WTC11 (cell line): ENCODE measurements around the gene TMTC1. TPM values are rescaled to one million over a fixed set of nuclear protein-coding genes. Genes with fewer than 3 reads are reported as not detected.

Experiments
- ATAC-seq: fragments of 200-7000 bp; cut with Tn5 transposase; 2 replicates; pipeline ENCODE4 v1.10.0; 2021; ENCODE audit warnings: mild to moderate bottlenecking, moderate library complexity
- CTCF ChIA-PET: fragments of 300-600 bp; sonication (Branson Sonifier 250); formaldehyde crosslinking; loops from one replicate; lab custom pipeline; 2021; ENCODE audit warnings: antibody characterized with exemption; lab: Charles Lee
- POLR2A ChIA-PET: fragments of 350-600 bp; sonication (Branson Sonifier 250); formaldehyde crosslinking; loops from one replicate; lab custom pipeline; 2021; ENCODE audit warnings: antibody characterized with exemption; lab: Charles Lee
- DNase-seq: peaks from one replicate; pipeline ENCODE4 v3.0.0; 2021; ENCODE audit warnings: low spot score
- H3K27ac Mint-ChIP-seq: 2 replicates; pipeline ENCODE4 v1.8.0; 2021; ENCODE audit warnings: mixed read lengths
- H3K27me3 Mint-ChIP-seq: 2 replicates; pipeline ENCODE4 v1.8.0; 2021; ENCODE audit warnings: low read depth, mild to moderate bottlenecking, moderate library complexity, mixed read lengths
- H3K36me3 Mint-ChIP-seq: 2 replicates; pipeline ENCODE4 v1.8.0; 2021; ENCODE audit warnings: mixed read lengths
- H3K4me1 Mint-ChIP-seq: 2 replicates; pipeline ENCODE4 v1.8.0; 2022; ENCODE audit warnings: mixed read lengths
- H3K4me3 Mint-ChIP-seq: 2 replicates; pipeline ENCODE4 v1.8.0; 2021; ENCODE audit warnings: mild to moderate bottlenecking, moderate library complexity, mixed read lengths
- H3K9me3 Mint-ChIP-seq: 2 replicates; pipeline ENCODE4 v1.8.0; 2021; ENCODE audit warnings: mixed read lengths
- CREM ChIP-seq: sonication (generic); formaldehyde crosslinking; IDR thresholded peaks from 2 replicates; pipeline ENCODE4 v1.8.1; 2022; ENCODE audit warnings: mild to moderate bottlenecking, missing genetic modification reagents, moderate library complexity
- ESRRA ChIP-seq: sonication (generic); formaldehyde crosslinking; IDR thresholded peaks from 2 replicates; pipeline ENCODE4 v1.8.1; 2022; ENCODE audit warnings: mild to moderate bottlenecking, missing genetic modification reagents, borderline replicate concordance
- ETV6 ChIP-seq: sonication (generic); formaldehyde crosslinking; IDR thresholded peaks from 2 replicates; pipeline ENCODE4 v1.8.1; 2022; ENCODE audit warnings: mild to moderate bottlenecking, missing genetic modification reagents
- GABPB1 ChIP-seq: sonication (generic); formaldehyde crosslinking; IDR thresholded peaks from 2 replicates; pipeline ENCODE4 v1.8.1; 2023; ENCODE audit warnings: mild to moderate bottlenecking, missing genetic modification reagents
- JAZF1 ChIP-seq: fragments of 250-450 bp; sonication (Bioruptor Pico); IDR thresholded peaks from 2 replicates; pipeline ENCODE4 v1.9.0; 2021; ENCODE audit warnings: moderate library complexity, mild to moderate bottlenecking, inconsistent platforms
- JUN ChIP-seq: sonication (generic); formaldehyde crosslinking; IDR thresholded peaks from 2 replicates; pipeline ENCODE4 v1.8.0; 2023; ENCODE audit warnings: mild to moderate bottlenecking, missing genetic modification reagents
- KAT7 ChIP-seq: sonication (generic); formaldehyde crosslinking; IDR thresholded peaks from 2 replicates; pipeline ENCODE4 v1.8.1; 2023; ENCODE audit warnings: missing genetic modification reagents, mild to moderate bottlenecking, borderline replicate concordance
- NFATC4 ChIP-seq: fragments of 250-450 bp; sonication (Bioruptor Pico); IDR thresholded peaks from 2 replicates; pipeline ENCODE4 v1.9.0; 2021; ENCODE audit warnings: mild to moderate bottlenecking
- NR1H2 ChIP-seq: sonication (generic); formaldehyde crosslinking; IDR thresholded peaks from 2 replicates; pipeline ENCODE4 v1.9.0; 2021; ENCODE audit warnings: mild to moderate bottlenecking, moderate library complexity, missing genetic modification reagents
- NR3C1 ChIP-seq: sonication (generic); formaldehyde crosslinking; conservative IDR thresholded peaks from 2 replicates; pipeline ENCODE4 v1.8.1; 2023; ENCODE audit warnings: low read depth, mild to moderate bottlenecking, missing genetic modification reagents
- TEAD1 ChIP-seq: sonication (generic); formaldehyde crosslinking; IDR thresholded peaks from 2 replicates; pipeline ENCODE4 v1.8.0; 2022; ENCODE audit warnings: mild to moderate bottlenecking, missing genetic modification reagents
- TEAD4 ChIP-seq: sonication (generic); formaldehyde crosslinking; IDR thresholded peaks from 2 replicates; pipeline ENCODE4 v1.8.0; 2022; ENCODE audit warnings: mild to moderate bottlenecking, missing genetic modification reagents
- USF1 ChIP-seq: sonication (generic); formaldehyde crosslinking; IDR thresholded peaks from 2 replicates; pipeline ENCODE4 v1.8.0; 2022; ENCODE audit warnings: mild to moderate bottlenecking, missing genetic modification reagents
- ZBTB21 ChIP-seq: sonication (generic); formaldehyde crosslinking; IDR thresholded peaks from 2 replicates; pipeline ENCODE4 v1.8.1; 2023; ENCODE audit warnings: mild to moderate bottlenecking, missing genetic modification reagents, borderline replicate concordance
- ZNF121 ChIP-seq: sonication (generic); formaldehyde crosslinking; IDR thresholded peaks from 2 replicates; pipeline ENCODE4 v1.8.0; 2023; ENCODE audit warnings: missing genetic modification reagents
- ZNF219 ChIP-seq: sonication (generic); formaldehyde crosslinking; IDR thresholded peaks from 2 replicates; pipeline ENCODE4 v1.8.0; 2023; ENCODE audit warnings: missing genetic modification reagents, mild to moderate bottlenecking, borderline replicate concordance
- ZNF232 ChIP-seq: sonication (generic); formaldehyde crosslinking; IDR thresholded peaks from 2 replicates; pipeline ENCODE4 v1.8.0; 2022; ENCODE audit warnings: mild to moderate bottlenecking, missing genetic modification reagents
- ZNF396 ChIP-seq: fragments of 250-450 bp; sonication (Bioruptor Pico); IDR thresholded peaks from 2 replicates; pipeline ENCODE4 v1.8.0; 2021; ENCODE audit warnings: mild to moderate bottlenecking, moderate library complexity, borderline replicate concordance
- ZNF416 ChIP-seq: fragments of 250-450 bp; sonication (Bioruptor Pico); IDR thresholded peaks from 2 replicates; pipeline ENCODE4 v1.9.0; 2021; ENCODE audit warnings: mild to moderate bottlenecking, inconsistent platforms
- ZSCAN18 ChIP-seq: fragments of 250-450 bp; sonication (Bioruptor Pico); IDR thresholded peaks from 2 replicates; pipeline ENCODE4 v2.1.2; 2022; ENCODE audit warnings: mild to moderate bottlenecking, moderate library complexity
- total RNA-seq: library from RNA; stranded (reverse); gene quantifications from 3 replicates; pipeline ENCODE4 v1.2.3, GENCODE V29; 2021
- TF ChIP-seq, protein P1 (sequence below): sonication (generic); formaldehyde crosslinking; IDR thresholded peaks from 2 replicates; pipeline ENCODE4 v1.8.1; 2023; ENCODE audit warnings: mild to moderate bottlenecking, missing genetic modification reagents, moderate library complexity
- TF ChIP-seq, protein P2 (sequence below): sonication (generic); formaldehyde crosslinking; IDR thresholded peaks from 2 replicates; pipeline ENCODE4 v1.8.1; 2022; ENCODE audit warnings: low read depth, mild to moderate bottlenecking, moderate library complexity, missing genetic modification reagents, borderline replicate concordance
- TF ChIP-seq, protein P3 (sequence below): sonication (generic); formaldehyde crosslinking; IDR thresholded peaks from 2 replicates; pipeline ENCODE4 v1.8.0; 2023; ENCODE audit warnings: missing genetic modification reagents, mild to moderate bottlenecking, borderline replicate concordance
- TF ChIP-seq, protein P4 (sequence below): fragments of 250-450 bp; sonication (Bioruptor Pico); IDR thresholded peaks from 2 replicates; pipeline ENCODE4 v1.9.0; 2021; ENCODE audit warnings: mild to moderate bottlenecking, borderline replicate concordance

Gene TMTC1
- total RNA-seq, 1 experiment from 2014 or later, result 17.3 TPM

GRCh38 chr12:29517264-29517663 lies 266.5 kb downstream of the TMTC1 start (continued):
- TF ChIP-seq, protein P1, sequence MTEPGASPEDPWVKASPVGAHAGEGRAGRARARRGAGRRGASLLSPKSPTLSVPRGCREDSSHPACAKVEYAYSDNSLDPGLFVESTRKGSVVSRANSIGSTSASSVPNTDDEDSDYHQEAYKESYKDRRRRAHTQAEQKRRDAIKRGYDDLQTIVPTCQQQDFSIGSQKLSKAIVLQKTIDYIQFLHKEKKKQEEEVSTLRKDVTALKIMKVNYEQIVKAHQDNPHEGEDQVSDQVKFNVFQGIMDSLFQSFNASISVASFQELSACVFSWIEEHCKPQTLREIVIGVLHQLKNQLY (CRISPR knock-in tag), result no peak
- TF ChIP-seq, protein P2, sequence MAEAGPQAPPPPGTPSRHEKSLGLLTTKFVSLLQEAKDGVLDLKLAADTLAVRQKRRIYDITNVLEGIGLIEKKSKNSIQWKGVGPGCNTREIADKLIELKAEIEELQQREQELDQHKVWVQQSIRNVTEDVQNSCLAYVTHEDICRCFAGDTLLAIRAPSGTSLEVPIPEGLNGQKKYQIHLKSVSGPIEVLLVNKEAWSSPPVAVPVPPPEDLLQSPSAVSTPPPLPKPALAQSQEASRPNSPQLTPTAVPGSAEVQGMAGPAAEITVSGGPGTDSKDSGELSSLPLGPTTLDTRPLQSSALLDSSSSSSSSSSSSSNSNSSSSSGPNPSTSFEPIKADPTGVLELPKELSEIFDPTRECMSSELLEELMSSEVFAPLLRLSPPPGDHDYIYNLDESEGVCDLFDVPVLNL (CRISPR knock-in tag), result no peak
- TF ChIP-seq JUN (CRISPR knock-in tag) (no peak), JAZF1 (CRISPR knock-in tag) (no peak), NR1H2 (CRISPR knock-in tag) (no peak)

DNA sequence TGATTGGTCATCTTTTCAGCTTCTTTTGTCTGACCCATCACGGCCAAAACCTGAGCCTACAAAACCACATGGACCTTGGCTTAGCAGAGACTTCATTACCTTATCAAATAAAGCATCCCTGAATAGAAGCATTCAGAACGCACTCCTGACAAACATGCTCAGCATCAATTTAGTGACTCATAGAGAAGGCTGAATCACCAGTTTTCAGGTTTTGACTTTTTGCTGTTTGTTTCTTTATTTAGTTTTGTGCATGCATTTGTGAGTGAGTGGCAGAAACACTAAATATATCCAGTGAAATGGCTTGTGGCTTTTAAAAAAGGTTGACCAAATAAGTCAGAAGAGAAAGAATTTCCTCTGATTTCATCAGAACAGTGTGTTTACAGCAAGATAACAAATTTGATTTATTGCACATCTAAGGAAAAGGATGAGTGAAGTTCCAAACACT lies 267.3 kb downstream of the TMTC1 start:
- Mint-ChIP-seq H3K27me3 (no peaks in the 10 kb centered on the region), H3K4me1 (no peaks in the 10 kb centered on the region), H3K4me3 (no peak overlapping the region), H3K27ac (no peak overlapping the region), H3K9me3 (no peaks in the 10 kb centered on the region), H3K36me3 (peaks cover 6% of the 10 kb centered on the region; the same call in 1 of the 2 replicates)
- ATAC-seq (no peak), DNase-seq (no peak)
- ChIA-PET POLR2A (no interaction called here), CTCF (no interaction called here)
- TF ChIP-seq NFATC4 (CRISPR knock-in tag) (no peak), TEAD4 (no peak), NR3C1 (no peak), KAT7 (no peak), TEAD1 (no peak), JUN (CRISPR knock-in tag) (no peak), CREM (CRISPR knock-in tag) (no peak), ZNF396 (no peak), ESRRA (no peak), GABPB1 (CRISPR knock-in tag) (no peak), ZNF219 (CRISPR knock-in tag) (no peak), ZNF416 (CRISPR knock-in tag) (no peak), ZNF232 (CRISPR knock-in tag) (no peak), ZBTB21 (CRISPR knock-in tag) (no peak), ZNF121 (CRISPR knock-in tag) (no peak), USF1 (CRISPR knock-in tag) (no peak), ZSCAN18 (CRISPR knock-in tag) (no peak), ETV6 (no peak)
- TF ChIP-seq, protein P3, sequence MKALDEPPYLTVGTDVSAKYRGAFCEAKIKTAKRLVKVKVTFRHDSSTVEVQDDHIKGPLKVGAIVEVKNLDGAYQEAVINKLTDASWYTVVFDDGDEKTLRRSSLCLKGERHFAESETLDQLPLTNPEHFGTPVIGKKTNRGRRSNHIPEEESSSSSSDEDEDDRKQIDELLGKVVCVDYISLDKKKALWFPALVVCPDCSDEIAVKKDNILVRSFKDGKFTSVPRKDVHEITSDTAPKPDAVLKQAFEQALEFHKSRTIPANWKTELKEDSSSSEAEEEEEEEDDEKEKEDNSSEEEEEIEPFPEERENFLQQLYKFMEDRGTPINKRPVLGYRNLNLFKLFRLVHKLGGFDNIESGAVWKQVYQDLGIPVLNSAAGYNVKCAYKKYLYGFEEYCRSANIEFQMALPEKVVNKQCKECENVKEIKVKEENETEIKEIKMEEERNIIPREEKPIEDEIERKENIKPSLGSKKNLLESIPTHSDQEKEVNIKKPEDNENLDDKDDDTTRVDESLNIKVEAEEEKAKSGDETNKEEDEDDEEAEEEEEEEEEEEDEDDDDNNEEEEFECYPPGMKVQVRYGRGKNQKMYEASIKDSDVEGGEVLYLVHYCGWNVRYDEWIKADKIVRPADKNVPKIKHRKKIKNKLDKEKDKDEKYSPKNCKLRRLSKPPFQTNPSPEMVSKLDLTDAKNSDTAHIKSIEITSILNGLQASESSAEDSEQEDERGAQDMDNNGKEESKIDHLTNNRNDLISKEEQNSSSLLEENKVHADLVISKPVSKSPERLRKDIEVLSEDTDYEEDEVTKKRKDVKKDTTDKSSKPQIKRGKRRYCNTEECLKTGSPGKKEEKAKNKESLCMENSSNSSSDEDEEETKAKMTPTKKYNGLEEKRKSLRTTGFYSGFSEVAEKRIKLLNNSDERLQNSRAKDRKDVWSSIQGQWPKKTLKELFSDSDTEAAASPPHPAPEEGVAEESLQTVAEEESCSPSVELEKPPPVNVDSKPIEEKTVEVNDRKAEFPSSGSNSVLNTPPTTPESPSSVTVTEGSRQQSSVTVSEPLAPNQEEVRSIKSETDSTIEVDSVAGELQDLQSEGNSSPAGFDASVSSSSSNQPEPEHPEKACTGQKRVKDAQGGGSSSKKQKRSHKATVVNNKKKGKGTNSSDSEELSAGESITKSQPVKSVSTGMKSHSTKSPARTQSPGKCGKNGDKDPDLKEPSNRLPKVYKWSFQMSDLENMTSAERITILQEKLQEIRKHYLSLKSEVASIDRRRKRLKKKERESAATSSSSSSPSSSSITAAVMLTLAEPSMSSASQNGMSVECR (CRISPR knock-in tag), result no peak
- TF ChIP-seq, protein P4, sequence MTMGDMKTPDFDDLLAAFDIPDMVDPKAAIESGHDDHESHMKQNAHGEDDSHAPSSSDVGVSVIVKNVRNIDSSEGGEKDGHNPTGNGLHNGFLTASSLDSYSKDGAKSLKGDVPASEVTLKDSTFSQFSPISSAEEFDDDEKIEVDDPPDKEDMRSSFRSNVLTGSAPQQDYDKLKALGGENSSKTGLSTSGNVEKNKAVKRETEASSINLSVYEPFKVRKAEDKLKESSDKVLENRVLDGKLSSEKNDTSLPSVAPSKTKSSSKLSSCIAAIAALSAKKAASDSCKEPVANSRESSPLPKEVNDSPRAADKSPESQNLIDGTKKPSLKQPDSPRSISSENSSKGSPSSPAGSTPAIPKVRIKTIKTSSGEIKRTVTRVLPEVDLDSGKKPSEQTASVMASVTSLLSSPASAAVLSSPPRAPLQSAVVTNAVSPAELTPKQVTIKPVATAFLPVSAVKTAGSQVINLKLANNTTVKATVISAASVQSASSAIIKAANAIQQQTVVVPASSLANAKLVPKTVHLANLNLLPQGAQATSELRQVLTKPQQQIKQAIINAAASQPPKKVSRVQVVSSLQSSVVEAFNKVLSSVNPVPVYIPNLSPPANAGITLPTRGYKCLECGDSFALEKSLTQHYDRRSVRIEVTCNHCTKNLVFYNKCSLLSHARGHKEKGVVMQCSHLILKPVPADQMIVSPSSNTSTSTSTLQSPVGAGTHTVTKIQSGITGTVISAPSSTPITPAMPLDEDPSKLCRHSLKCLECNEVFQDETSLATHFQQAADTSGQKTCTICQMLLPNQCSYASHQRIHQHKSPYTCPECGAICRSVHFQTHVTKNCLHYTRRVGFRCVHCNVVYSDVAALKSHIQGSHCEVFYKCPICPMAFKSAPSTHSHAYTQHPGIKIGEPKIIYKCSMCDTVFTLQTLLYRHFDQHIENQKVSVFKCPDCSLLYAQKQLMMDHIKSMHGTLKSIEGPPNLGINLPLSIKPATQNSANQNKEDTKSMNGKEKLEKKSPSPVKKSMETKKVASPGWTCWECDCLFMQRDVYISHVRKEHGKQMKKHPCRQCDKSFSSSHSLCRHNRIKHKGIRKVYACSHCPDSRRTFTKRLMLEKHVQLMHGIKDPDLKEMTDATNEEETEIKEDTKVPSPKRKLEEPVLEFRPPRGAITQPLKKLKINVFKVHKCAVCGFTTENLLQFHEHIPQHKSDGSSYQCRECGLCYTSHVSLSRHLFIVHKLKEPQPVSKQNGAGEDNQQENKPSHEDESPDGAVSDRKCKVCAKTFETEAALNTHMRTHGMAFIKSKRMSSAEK, result no peak
